OCI-LY1 (cell line): ENCODE measurements around the gene VWA5B1.

Source experiments
- CTCF ChIP-seq: fragments of 200-600 bp; sonication (generic), shearing (Covaris generic); IDR thresholded peaks from 2 replicates; pipeline ENCODE4 v1.5.1; 2017; ENCODE audit warnings: mild to moderate bottlenecking, antibody characterized with exemption, low read length, moderate library complexity, mixed read lengths
- EZH2 ChIP-seq: fragments of 200-600 bp; sonication (generic), shearing (Covaris generic); IDR thresholded peaks from 2 replicates; pipeline ENCODE4 v1.8.0; 2017; ENCODE audit warnings: borderline replicate concordance, mixed run types, mild to moderate bottlenecking, antibody characterized with exemption, low read length, moderate library complexity, mixed read lengths

- TF ChIP-seq EZH2 (no peak), CTCF (no peak)
These were observed 78.3 kb downstream of the VWA5B1 start for GRCh38 chr1:20368866-20369470.
